Skeletal muscle tissue (tissue), 4 donors: Measurements from ENCODE around the gene ANXA8L1. TPM values are rescaled to one million over a fixed set of nuclear protein-coding genes. Genes with fewer than 3 reads are reported as not detected.
"Not testable (repeated sequence)": the region's sequence is repeated elsewhere in the genome, so short reads cannot be mapped to it uniquely, and the experiment has no call there.

Experiments used
- H3K27ac ChIP-seq: one replicate; pipeline ENCODE4 v1.7.0; 2013; ENCODE audit warnings: mild to moderate bottlenecking, low read depth, low read length, inconsistent platforms
- H3K27me3 ChIP-seq, 3 donors: one replicate each; pipeline ENCODE4 v1.7.0; 2013; ENCODE audit warnings: low read length in 3 of 3; ENCODE audit not compliant: control insufficient read depth in 3 of 3, insufficient read depth in 3 of 3
- H3K36me3 ChIP-seq, 3 donors: one replicate each; pipeline ENCODE4 v1.7.0; 2013; ENCODE audit warnings: low read length in 3 of 3; ENCODE audit not compliant: control insufficient read depth in 3 of 3, insufficient read depth in 3 of 3
- H3K4me1 ChIP-seq, 3 donors: one replicate each; pipeline ENCODE4 v1.7.0; 2013; ENCODE audit warnings: low read length in 3 of 3, mild to moderate bottlenecking in 3 of 3; ENCODE audit not compliant: control insufficient read depth in 3 of 3, insufficient read depth in 3 of 3
- H3K4me3 ChIP-seq, 3 donors: one replicate each; pipeline ENCODE4 v1.7.0; 2013; ENCODE audit warnings: low read length in 3 of 3
- H3K9ac ChIP-seq, 3 donors: one replicate each; pipeline ENCODE4 v1.7.0; 2013; ENCODE audit warnings: low read length in 3 of 3, mild to moderate bottlenecking in 3 of 3, moderate library complexity in 2 of 3, low read depth in 1 of 3
- H3K9me3 ChIP-seq, 3 donors: one replicate each; pipeline ENCODE4 v1.7.0; 2013; ENCODE audit warnings: low read length in 3 of 3; ENCODE audit not compliant: control insufficient read depth in 3 of 3
- total RNA-seq: library from RNA; depleted of rRNA; stranded (reverse); fragments of >200 nt; gene quantifications from one replicate; pipeline ENCODE4 v1.2.3, GENCODE V29; 2014
- donor health status: Osteomylitis.

The ANXA8L1 gene
- total RNA-seq, 1 donor from 2014 or later: 0.52 TPM

DNA sequence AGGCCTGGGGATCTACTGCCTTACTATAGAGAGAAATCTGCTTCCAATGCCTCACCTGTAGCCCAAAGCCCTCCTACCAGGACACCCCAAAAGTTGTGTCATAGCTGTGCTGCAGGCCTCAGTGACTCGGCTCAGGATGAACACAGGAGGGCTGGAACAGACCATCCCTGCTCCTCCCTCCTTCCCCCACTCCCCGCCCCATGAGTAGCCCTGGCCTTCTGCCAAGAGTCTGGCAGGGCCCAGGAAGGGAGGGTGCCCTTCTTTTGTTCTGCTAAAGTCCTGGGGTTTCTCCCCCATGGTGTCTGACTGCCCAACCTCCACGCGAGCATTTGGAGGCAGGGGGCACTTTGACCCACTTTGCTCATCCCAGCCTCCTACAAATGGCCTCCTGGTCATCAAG is 65.4 kb downstream of the ANXA8L1 start:
- H3K9me3 ChIP-seq, H3K36me3 ChIP-seq, H3K27me3 ChIP-seq, H3K4me3 ChIP-seq, H3K9ac ChIP-seq, H3K4me1 ChIP-seq, H3K27ac ChIP-seq: not testable (repeated sequence)

Other genes with a start within 250 kb of the ANXA8L1 start
- not detected for gene ANTXRL, start 88.8 kb upstream of the ANXA8L1 start, total RNA-seq
- gene NPY4R, start 90.2 kb downstream of the ANXA8L1 start, total RNA-seq: not detected
- gene GPRIN2, start 180.9 kb downstream of the ANXA8L1 start, total RNA-seq: 0.52 TPM
- 1.0 TPM for gene SYT15, start 203.4 kb downstream of the ANXA8L1 start, total RNA-seq